Endothelial cell of umbilical vein (primary cell): ENCODE measurements around the gene OR6B2. TPM values are rescaled to one million over a fixed set of nuclear protein-coding genes. Genes with fewer than 3 reads are reported as not detected.

ENCODE experiments used
- BruUV-seq: library from RNA; stranded (reverse); fragments of 400-500 nt; replicated peaks from 2 replicates; lab custom pipeline; 2021; lab: Mats Ljungman, UMichigan
- CTCF ChIA-PET: fragments of 300-600, 350-600 bp; sonication (Branson Sonifier 250); formaldehyde crosslinking; loops from one replicate; lab custom pipeline; 2021; ENCODE audit warnings: antibody characterized with exemption, inconsistent platforms; lab: Charles Lee
- POLR2A ChIA-PET: fragments of 300-600, 350-600 bp; sonication (Branson Sonifier 250); formaldehyde crosslinking; loops from one replicate; lab custom pipeline; 2021; ENCODE audit warnings: antibody characterized with exemption, inconsistent platforms; lab: Charles Lee
- DNase-seq: peaks from one replicate; pipeline ENCODE4 v3.0.0-alpha.2; 2011; ENCODE audit warnings: low read depth, low spot score
- FAIRE-seq: peaks from 2 replicates; lab custom pipeline; 2011; peaks lifted over from hg19 to GRCh38; lab: Jason Lieb, UNC
- H2AFZ ChIP-seq: 2 replicates; pipeline ENCODE4 v1.6.0; 2012; ENCODE audit warnings: low read depth, low read length, control low read depth, inconsistent platforms
- H3K27ac ChIP-seq: 2 replicates; pipeline ENCODE4 v1.5.1; 2011; ENCODE audit warnings: low read depth, mild to moderate bottlenecking, control low read depth, low read length, moderate library complexity; ENCODE audit not compliant: insufficient read depth
- H3K27me3 ChIP-seq, 2 experiments: 2 replicates each; pipeline versions ENCODE4 v1.6.0 to v1.6.1; 2011; ENCODE audit warnings: low read length in 2 of 2, mixed read lengths in 1 of 2; ENCODE audit not compliant: control insufficient read depth in 2 of 2, insufficient read depth in 2 of 2
- H3K36me3 ChIP-seq, 2 experiments: 2 replicates in 1 of 2; 3 replicates in 1 of 2; pipeline ENCODE4 v1.5.1; 2011; ENCODE audit warnings: low read length in 2 of 2, mild to moderate bottlenecking in 1 of 2, moderate library complexity in 1 of 2; ENCODE audit not compliant: control insufficient read depth in 2 of 2, insufficient read depth in 2 of 2; ENCODE audit errors: extremely low read depth in 1 of 2
- H3K4me1 ChIP-seq: 3 replicates; pipeline ENCODE4 v1.5.1; 2011; ENCODE audit warnings: mild to moderate bottlenecking, low read length; ENCODE audit not compliant: control insufficient read depth, insufficient read depth; ENCODE audit errors: extremely low read depth
- H3K4me2 ChIP-seq: 2 replicates; pipeline ENCODE4 v1.6.1; 2011; ENCODE audit warnings: low read length, control low read depth, mixed read lengths; ENCODE audit not compliant: insufficient read depth
- H3K4me3 ChIP-seq, 3 experiments: fragments of 200-600 bp in 1 of 3; sonication (generic), shearing (Covaris generic) in 1 of 3; replicated peaks in 1 of 3; 2 replicates each; pipeline ENCODE4 v1.5.1; 2011 to 2016; ENCODE audit warnings: control low read depth in 3 of 3, low read length in 3 of 3, mild to moderate bottlenecking in 2 of 3, inconsistent platforms in 1 of 3, low read depth in 1 of 3, moderate library complexity in 1 of 3; ENCODE audit not compliant: insufficient read depth in 1 of 3
- H3K79me2 ChIP-seq: 2 replicates; pipeline ENCODE4 v1.6.0; 2012; ENCODE audit warnings: low read length, inconsistent platforms; ENCODE audit not compliant: control insufficient read depth, insufficient read depth
- H3K9ac ChIP-seq: replicated peaks from 2 replicates; pipeline ENCODE3; 2011; ENCODE audit warnings: low read length, control low read depth; ENCODE audit not compliant: insufficient read depth; ENCODE audit errors: extremely low read depth
- H3K9me1 ChIP-seq: replicated peaks from 3 replicates; pipeline ENCODE4 v1.6.0; 2011; ENCODE audit warnings: mild to moderate bottlenecking, low read length; ENCODE audit not compliant: control insufficient read depth, insufficient read depth; ENCODE audit errors: extremely low read depth
- H3K9me3 ChIP-seq: replicated peaks from 2 replicates; pipeline ENCODE4 v1.5.1; 2012; ENCODE audit warnings: low read length, inconsistent platforms; ENCODE audit not compliant: control insufficient read depth, insufficient read depth
- H4K20me1 ChIP-seq: replicated peaks from 2 replicates; pipeline ENCODE3; 2011; ENCODE audit warnings: mild to moderate bottlenecking, low read length; ENCODE audit not compliant: control insufficient read depth, insufficient read depth; ENCODE audit errors: extremely low read depth
- CTCF ChIP-seq, 2 donors: IDR thresholded peaks; 1 replicate in 1 of 2; 2 replicates in 1 of 2; pipeline ENCODE4 v1.5.1; 2011; ENCODE audit warnings: low read length in 2 of 2, mild to moderate bottlenecking in 2 of 2, moderate library complexity in 2 of 2, control low read depth in 1 of 2, inconsistent platforms in 1 of 2, low read depth in 1 of 2; ENCODE audit not compliant: insufficient read depth in 1 of 2; ENCODE audit errors: extremely low read depth in 1 of 2
- EZH2 ChIP-seq: IDR thresholded peaks from 2 replicates; pipeline ENCODE4 v1.6.1; 2012; ENCODE audit warnings: borderline replicate concordance, low read depth, mild to moderate bottlenecking, moderate library complexity, low read length, inconsistent platforms; ENCODE audit not compliant: severe bottlenecking
- FOS ChIP-seq: IDR thresholded peaks from 2 replicates; pipeline ENCODE4 v1.6.1; 2011; ENCODE audit warnings: mild to moderate bottlenecking, low read length, moderate library complexity, borderline replicate concordance; ENCODE audit not compliant: insufficient read depth
- GATA2 ChIP-seq: IDR thresholded peaks from 2 replicates; pipeline ENCODE4 v1.7.0; 2011; ENCODE audit warnings: low read depth, mild to moderate bottlenecking, moderate library complexity, mixed read lengths, low read length; ENCODE audit not compliant: insufficient read length, insufficient read depth
- JUN ChIP-seq: IDR thresholded peaks from 2 replicates; pipeline ENCODE4 v1.6.1; 2011; ENCODE audit warnings: borderline replicate concordance, low read depth; ENCODE audit not compliant: insufficient read length, insufficient read depth
- MAX ChIP-seq: IDR thresholded peaks from 2 replicates; pipeline ENCODE4 v1.6.1; 2011; ENCODE audit not compliant: insufficient read depth, insufficient read length
- MYC ChIP-seq: IDR thresholded peaks from one replicate; pipeline ENCODE4 v1.6.1; 2011; ENCODE audit warnings: mild to moderate bottlenecking, low read depth, low read length
- POLR2A ChIP-seq: IDR thresholded peaks from 2 replicates; pipeline ENCODE4 v1.6.1; 2012; ENCODE audit warnings: low read depth, mild to moderate bottlenecking, control low read depth, low read length
- POLR2AphosphoS5 ChIP-seq: IDR thresholded peaks from 2 replicates; pipeline ENCODE4 v1.6.1; 2012; ENCODE audit warnings: low read depth, mild to moderate bottlenecking, control low read depth, low read length, moderate library complexity; ENCODE audit not compliant: insufficient read depth
- dilution Hi-C: fragments of 300-500 bp; cut with MboI; formaldehyde crosslinking; loops from one replicate; pipeline ENCODE4 v1.15.0; 2019; ENCODE audit warnings: low sequenced_read_pairs; ENCODE audit not compliant: extremely low pct_ligation_motif_present
- intact Hi-C: fragments of 100-400 bp; cut with micrococcal nuclease; formaldehyde crosslinking; loops from one replicate; pipeline ENCODE4 v1.10.0; 2022
- polyA plus RNA-seq, 4 experiments: library from polyadenylated mRNA; depleted of rRNA in 3 of 4; stranded (reverse) in 3 of 4; unstranded in 1 of 4; fragments of >200 nt; gene quantifications; 2 replicates each; pipeline versions ENCODE4 v1.2.1 to v1.2.3, GENCODE V29; 2011 to 2012; ENCODE audit warnings: missing spikeins in 1 of 4
- total RNA-seq: library from RNA; stranded (reverse); gene quantifications from 2 replicates; pipeline ENCODE4 v1.2.3, GENCODE V29; 2021

OR6B2 gene
- total and polyA plus RNA-seq, 2 donors (not counting 3 experiments of a cell fraction or from before 2014, with no cell fraction given), result not detected

- intact Hi-C loops, result no loop called here
These were observed 21.5 kb upstream of the OR6B2 start for GRCh38 chr2:240051697-240052096.

More at GRCh38 chr2:240051697-240052096, 21.5 kb upstream of the OR6B2 start:
- Histone ChIP-seq H3K4me1 (no peaks in the 10 kb centered on the region), H3K27ac (no peak overlapping the region), H2AFZ (no peak overlapping the region), H3K9me3 (no peaks in the 10 kb centered on the region), H3K4me3 (no peak overlapping the region), H3K4me2 (no peak overlapping the region), H3K79me2 (no peaks in the 10 kb centered on the region), H3K9me1 (no peaks in the 10 kb centered on the region), H4K20me1 (no peaks in the 10 kb centered on the region), H3K9ac (no peak overlapping the region), H3K36me3 (no peaks in the 10 kb centered on the region), H3K27me3 (no peaks in the 10 kb centered on the region)
- FAIRE-seq, result no peak
- DNase-seq, result no peak
- TF ChIP-seq EZH2, result no peak
- no peak for TF ChIP-seq POLR2AphosphoS5
- no peak for TF ChIP-seq JUN
- TF ChIP-seq MAX, result no peak
- no peak for TF ChIP-seq POLR2A
- TF ChIP-seq CTCF (IDR thresholded peaks at IDR 0.05; ENCODE audit: extremely low read depth in 1 of 2, insufficient read depth in 1 of 2, low read depth in 1 of 2, low read length in 2 of 2), result no peak
- TF ChIP-seq FOS, result no peak
- no peak for TF ChIP-seq GATA2
- TF ChIP-seq MYC, result no peak
- dilution Hi-C loops, result no loop called here
- BruUV-seq, result no TSS peak
- POLR2A ChIA-PET, result no interaction called here
- CTCF ChIA-PET, result interaction anchor here (1.0 to 2.1 kb wide), 3 partner anchors 8 to 92 kb away, joined by 3 to 17 read pairs (median 3); no protein-coding TSS in a partner anchor
